SIG-M5 treated with dmso at 0.1 percent for 504 hours (cell line): Measurements from ENCODE around the gene UBTD1.

ENCODE experiments used
- DNase-seq: peaks from one replicate; lab custom pipeline; 2025; ENCODE audit not compliant: unreplicated experiment; lab: John Stamatoyannopoulos, UW

The UBTD1 gene

DNA sequence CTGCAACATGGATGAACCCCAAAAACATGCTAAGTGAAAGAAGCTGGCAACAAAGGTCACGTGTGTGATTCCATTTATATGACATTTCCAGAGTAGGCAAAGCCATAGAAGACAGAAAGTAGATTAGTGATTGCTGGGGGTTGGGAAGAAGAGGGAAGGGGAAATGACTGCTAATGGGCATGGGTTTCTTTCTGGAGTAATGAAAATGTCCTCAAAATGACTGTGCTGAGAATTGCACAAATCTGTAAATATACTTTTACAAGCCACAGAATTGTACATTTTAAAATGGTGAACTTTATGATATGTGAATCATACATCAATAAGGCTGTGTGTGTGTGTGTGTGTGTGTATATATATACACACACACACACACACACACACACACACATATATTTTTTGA is 16.3 kb upstream of the UBTD1 start:
- DNase-seq = no peak

DNA sequence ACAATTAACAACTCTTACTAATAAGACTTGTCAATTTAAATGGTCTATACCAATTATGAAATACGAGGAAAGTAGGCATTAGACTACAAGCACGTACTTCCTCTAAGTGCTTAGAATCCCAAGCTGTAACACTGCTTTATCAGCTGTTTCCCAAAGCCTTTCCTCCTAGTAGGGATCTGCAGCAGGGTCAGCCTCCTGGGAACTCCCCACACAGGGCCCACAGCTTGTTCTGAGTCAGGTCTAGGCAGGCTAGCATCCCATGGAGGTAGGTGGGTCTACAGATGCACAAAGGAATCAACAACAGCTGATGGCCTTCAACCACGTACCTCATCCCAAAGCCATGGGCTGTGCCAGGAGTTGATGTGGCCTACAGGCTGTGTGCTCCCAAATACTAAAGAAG is 15.2 kb upstream of the UBTD1 start:
- DNase-seq = no peak

DNA sequence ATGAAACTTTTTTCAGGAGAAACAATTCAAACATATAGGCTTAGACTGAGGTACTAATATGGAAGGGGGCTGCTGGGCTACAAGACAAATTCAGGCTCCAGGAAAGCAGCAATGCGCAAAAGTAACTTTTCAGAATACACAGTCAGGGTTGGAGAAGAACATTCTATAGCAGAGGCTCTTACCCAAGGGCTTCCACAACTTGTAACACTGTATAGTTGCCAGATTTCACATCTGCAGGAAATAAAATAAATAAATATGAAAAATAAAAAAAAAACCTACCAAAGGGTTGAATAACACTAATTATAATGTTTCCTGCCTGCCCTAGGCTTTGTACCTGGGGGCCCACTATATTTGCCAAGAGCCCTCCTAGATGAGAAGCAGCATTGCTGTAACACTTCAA is 14.8 kb upstream of the UBTD1 start:
- no peak for DNase-seq

DNA sequence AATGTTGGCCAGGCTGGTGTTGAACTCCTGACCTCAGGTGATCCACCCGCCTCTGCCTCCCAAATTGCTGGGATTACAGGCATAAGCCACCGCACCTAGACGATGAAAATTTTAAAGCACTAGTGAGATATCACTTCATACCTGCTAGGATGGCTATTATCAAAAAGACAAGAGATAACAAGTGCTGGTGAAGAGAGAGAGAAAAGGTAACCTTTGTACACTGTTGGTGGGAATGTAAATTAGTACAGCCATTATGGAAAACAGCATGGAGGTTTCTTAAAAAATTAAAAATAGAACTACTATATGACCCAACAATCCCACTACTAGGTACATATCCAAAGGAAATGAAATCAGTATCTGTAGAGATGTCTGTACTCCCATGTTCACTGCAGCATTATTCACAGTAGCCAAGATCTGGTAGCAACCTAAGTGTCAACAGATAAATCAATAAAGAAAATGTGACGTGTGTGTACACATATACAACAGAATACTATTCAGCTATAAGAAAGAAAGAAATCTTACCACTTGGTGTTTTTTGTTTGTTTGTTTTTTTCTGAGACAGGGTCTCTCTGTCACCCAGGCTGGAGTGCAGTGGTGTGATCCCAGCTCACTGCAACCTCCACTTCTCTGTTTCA is 13.0 kb upstream of the UBTD1 start:
- no peak for DNase-seq

DNA sequence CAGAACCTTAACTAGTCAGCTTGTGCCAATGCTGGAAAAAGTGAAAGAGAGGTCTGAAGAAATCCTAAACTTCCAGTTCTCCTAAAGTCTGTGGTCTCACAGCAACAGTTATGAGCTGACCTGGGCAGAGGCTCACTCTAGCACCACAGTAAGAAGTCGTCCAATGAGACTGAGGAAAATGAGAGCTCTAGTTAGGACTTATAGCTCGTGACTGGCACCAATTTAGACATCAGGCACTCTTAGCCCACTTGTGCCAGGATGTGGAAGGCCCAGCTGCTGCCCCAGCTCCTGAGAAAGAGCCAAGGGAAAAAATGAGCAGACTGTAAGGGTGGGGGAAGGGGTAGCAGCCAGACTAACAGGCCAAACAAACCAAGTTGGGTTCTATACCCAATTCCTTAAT is 8.1 kb upstream of the UBTD1 start:
- no peak for DNase-seq

DNA sequence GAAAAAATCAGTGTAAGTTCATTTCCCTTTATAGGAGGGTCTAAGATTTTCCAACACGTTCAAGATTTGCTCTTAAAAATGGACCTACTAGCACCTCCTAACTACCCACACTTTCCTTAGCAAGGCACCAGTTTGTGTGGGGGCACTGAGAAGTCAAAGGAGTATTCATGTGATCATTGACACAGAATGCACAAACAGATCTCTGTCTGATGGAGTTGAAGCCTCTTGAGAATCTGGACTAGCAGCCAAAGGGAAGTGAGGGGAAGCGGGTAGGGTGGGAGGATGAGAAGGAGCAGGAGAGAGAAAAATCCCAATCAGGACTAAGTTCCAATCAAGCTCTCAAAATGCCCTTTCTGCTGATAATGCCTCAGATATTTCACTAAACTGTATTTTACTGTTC is 4.6 kb upstream of the UBTD1 start:
- DNase-seq = no peak

DNA sequence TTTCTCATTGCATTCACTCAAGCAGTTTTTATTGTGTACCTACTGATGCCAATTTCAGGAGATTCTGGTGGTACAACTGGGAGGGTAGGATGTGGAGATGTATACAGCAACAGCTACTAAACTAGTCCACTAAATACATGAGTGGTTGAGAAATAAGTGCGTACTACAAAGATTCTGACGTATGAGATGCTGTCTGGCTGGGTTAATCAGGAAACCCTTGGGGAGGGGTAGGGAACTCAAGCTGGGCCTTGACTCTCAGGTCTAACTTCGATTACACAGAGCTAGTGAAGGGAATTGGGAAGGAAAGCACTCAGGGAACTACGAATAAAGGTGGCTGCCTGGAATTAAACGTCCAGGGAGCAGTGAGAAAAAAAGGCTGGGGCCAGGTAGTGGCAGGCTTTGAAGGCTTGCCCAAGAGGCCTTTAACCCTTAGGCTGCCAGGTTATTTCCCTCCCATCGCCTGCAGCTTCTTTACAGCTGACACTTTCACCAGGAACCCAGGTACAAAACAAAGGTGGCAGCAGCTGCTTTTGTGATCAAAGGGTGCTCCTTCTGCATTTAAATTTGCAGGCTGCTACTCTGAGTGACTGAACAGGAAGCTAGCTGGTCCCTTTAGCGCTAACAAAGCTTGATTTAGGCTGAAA is 3.7 kb upstream of the UBTD1 start:
- no peak for DNase-seq

DNA sequence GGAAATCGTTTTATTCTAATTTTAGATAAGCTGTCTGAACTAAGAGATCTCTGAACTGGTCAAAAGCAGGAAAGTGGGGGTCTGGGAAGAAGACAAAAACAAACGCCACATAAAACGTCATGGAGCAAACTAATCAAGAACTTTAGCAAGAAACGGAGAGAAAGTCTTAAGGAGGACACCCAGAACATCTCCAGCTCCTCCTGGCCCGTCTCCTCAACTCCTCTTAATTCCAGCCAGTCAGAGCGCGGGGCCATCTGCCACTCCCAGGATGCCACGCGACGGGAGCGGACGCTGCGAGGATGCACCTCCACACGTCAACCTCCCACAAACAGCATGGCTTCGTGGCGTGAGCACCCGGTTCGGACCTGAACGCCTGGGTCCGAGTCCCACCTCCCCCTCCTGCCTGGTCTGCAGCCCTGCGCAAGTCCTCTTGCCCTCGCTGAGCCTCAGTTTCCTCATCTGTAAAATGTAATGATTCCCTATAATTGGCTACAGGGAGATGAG is 1.1 kb upstream of the UBTD1 start:
- peak; percentile 74 for DNase-seq

DNA sequence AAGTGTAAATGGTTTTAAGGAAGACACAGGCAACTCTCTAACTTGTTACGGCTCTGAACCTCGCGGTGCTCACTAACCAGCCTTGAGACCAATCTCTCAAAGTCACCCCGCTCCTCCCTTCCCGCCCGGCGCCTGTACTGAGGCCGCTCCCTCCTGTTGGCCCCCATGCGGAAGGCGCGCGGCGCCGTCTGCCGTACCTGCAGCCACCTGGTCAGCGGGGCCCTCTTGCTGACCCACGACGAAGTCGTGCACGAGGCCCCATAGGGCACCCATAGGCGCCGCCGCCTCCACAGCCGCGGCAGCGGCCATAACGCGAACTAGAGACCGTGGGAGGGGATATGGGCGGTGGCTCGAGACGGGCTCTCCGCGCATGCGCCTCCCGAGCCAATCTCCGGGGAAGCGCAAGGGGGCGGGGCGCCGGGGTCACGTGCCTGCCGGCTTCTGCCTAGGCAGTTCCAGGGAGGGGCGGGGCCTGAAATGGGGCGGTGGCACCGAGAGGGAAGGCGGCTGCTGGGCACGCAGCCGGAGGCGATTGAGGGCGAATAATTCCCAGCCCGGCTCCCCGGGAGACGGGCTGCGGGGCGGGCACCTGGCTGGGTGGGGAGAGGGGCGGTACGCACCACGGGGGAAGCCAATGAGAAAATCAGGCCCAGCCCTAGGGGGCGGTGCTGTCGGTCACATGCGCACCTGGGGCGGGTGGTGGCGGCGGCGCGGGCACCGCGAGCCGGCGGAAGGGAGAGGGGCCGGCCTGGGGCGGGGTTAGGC is 466 bp upstream of the UBTD1 start, which contains the start of gene MMS19:
TSS of gene MMS19 (minus strand) at position 347 of the 765 bp plus-strand sequence. CDS start at position 309, 38 bp downstream.
- peak; percentile 95 for DNase-seq

DNA sequence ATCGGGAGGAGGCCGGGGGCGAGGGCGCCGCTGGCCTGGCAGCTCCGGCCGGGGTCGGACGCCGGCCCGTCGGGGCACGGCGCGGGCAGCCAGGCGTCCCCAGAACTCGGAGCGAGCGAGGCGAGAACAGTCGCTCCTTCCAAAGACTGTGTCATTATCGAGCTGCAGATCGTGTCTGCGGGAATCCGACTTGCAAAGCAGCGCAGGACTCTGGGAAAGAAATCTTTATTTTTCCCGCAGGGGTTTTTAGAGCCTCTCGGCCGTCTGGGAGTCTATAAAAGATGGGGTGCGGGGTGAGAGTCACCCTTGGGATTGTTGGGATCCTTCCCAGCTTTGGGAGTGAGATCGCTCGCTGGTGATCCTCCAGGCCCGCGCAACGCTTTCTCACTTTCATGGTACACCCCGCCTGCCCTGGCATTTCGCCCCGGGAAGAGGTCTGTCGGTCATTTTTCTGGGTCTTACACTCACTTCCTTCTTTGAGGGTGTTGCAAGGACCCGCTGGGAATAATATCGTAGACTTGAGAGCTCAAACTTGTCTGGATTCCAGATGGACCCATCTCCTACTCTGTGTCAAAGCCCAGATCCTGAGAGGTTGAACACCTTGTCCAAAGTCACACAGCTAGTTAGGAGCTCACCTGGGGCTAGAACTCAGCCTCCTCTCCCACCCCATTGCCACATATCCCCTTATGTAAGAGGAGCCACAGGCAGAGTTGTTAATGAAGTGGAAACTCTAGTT is 1.0 kb downstream of the UBTD1 start:
- peak; percentile 46 for DNase-seq

DNA sequence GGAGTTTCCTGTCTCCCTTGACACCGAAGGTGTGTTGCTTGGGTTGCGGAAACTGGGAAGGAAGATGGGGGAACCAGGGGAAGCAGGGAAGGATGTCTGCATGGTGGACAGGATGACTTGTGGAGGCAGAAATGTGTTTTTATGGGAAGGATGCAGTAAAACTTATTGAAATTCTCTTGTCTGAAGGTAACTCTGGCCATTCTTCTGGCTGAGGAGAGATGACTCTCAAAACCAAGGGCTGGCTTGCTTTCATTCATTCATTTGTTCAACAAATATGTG is 1.5 kb downstream of the UBTD1 start:
- no peak for DNase-seq

DNA sequence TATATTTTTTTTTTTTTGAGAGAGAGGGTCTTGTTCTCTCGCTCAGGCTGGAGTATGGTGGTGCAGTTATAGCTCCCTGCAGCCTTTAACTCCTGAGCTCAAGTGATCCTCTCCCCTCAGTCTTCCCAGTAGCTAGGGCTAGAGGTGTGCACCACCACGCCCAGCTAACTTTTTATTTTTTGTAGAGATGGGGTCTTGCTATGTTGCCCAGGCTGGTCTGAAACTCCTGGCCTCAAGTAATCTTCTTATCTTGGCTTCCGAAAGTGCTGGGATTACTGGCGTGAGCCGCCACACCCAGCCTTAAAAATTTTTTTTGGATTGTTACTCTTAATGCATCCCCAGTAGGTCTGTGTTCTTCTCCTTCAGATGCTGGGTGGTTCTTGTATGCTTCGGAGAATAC is 4.2 kb downstream of the UBTD1 start:
- DNase-seq = no peak

DNA sequence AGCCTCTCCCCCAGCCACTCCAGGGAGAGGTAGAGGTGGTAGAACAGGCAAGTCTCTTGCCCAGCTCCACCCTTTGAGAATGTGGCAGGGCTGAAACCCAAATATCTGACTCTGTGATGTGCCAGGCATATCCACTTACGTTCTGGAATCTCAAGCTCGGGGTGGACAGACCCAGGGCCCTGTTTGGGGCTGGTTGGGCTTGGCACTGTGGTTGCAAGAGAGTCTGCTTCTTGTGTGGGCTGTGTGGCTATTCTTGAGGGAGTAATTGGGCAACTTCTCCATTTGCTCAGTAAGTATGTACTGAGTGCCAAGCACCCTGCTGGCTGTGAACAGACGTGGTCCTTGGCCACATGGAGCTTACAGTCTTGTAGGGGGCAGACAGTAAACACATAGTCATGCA is 4.7 kb downstream of the UBTD1 start:
- DNase-seq = no peak

DNA sequence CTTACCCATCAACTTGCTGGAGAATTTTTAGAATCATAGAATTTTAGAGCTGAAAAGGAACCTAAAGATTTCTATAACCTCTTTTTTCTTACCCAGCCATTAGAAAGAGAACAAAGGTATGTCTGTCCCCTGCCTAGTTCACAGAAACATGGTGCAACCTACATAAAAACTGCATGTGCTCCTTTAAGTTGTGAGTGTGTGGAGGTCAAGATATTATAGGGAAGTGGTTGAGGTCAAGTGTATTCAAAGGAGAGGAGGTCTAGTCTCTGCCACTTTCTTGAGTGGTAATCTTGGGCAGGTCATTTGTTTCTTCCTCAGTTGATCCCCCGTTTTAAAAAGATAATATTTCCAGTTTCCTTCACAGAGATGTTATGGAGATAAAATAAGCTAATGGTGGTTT is 6.4 kb downstream of the UBTD1 start:
- no peak for DNase-seq

DNA sequence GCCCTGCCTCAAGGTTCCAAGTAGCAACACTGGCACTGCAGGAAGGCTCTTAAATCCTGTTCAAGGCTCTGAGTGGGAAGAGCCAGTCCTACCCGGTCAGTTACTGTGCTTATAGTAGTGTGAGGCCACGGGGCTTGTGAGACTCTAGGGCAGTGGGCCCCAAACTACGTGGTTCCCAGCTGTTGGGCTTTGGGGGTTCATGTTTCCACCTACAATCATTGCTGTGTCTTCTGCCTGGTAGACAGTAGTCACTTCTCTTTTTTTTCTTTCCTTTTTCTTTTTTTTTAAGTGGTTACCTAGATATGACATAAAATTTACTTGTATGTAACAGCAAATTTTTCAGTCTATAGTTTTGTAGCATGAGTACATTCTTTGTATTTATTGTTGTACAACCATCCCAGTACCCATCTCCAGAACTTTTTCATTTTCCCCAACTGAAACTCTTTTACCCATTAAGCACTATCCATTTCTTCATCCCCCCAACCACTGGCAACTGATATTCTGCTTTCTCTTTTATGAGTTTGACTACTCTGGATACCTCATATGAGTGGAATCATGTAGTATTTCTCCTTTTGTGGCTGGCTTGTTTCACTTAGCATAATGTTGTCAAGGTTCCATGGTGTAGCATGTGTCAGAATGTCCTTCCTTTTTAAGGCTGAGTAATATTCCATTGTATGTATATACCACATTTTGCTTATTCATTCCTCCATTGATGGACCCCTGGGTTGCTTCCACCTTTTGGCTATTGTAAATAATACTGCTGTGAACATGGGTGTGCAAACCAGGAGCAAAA is 7.7 kb downstream of the UBTD1 start:
- no peak for DNase-seq

DNA sequence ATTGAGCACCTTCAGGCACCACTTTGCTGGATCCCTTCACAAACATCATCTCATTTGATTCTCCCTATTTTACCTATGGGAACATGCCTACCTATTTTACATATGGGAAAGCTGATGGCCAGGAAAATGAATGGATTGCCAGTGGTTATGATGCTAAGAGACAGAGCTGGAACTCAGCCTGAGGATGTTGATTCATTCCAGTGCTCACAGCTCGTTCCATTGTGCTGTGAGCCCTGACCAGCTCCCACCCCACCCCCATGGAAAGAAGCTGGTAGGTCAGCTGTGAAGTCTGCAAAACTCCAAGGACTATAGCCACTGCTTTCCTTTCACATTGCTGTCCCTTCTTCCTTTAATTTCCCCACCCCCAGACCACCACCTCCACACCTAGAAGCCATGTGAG is 9.6 kb downstream of the UBTD1 start:
- DNase-seq = no peak

DNA sequence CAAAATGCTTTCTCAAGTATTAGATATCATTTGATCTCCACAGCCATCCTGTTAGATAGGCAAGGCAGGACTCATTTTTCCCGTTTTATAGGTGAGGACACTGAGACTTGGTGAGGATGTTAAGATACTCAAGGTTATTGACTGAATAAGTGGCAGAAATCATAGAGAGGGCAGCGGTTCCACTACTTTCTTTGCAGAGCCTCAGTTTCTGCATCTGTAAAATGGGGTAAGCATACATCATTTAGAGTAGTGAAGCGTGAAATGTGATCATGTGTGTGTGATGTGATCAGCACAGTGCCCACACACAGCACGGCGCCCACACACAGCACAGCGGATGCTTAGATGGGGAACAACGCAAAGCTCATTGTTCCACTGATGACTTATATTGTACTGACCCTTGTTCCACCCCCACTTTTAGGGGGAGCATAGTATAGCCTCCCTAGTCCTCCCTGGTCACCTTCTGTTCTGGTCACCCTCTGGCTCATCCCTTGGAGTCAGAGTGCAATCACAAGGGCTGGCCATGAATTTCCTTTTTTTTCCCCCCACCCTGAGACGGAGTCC is 10.5 kb downstream of the UBTD1 start:
- DNase-seq = no peak

DNA sequence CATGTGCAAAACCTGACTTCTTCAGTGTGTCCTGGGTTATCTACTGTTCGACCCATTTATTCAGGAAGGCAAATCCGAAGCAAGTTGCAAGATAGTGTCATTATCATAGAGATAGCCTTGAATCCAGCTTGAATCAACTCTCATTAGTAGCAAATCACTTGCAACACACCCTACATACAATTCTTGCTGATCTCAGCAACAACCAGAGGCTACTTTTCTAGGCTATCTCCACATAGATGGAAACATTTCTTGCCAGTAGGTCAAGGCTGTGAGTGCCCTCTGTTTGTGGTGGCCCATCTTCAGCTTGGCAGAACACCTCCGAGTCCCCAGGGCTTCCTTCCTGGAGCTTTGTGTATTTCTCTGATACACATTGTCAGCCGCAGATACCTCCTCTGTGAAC is 12.0 kb downstream of the UBTD1 start:
- DNase-seq = no peak

DNA sequence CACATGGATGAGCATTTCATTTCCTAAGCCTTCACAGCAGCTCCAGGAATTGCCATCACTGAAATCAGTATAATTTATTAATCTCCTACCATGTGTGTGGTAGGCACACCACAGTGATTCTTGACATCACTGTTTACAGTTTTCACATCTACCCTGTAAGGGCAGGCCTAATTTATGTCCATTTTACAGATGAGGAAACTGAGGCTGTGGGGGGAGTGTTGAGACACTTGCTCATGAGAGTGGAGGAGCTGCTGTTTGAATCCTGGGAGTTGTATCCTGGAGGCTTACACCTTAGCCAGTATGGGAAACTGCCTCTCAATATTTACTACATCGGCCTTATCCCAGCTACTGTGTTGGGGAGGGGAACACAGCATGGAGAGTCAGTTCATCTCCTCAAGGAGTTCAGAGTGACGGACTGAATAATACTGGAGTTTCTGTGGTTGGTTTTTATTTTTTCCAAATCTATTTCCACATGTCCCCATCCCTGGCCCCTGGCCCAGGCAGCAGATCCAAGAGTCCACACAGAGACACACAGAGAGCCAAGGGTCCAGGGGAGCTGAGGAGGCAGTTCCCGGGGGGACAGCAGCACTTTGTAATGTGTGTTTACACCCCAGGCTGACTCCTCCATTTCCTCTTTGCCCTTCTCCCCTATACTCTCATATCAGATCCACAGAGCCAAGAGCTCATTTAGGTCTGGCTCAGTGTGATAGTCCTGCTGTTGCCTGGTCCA is 13.2 kb downstream of the UBTD1 start:
- DNase-seq = no peak

DNA sequence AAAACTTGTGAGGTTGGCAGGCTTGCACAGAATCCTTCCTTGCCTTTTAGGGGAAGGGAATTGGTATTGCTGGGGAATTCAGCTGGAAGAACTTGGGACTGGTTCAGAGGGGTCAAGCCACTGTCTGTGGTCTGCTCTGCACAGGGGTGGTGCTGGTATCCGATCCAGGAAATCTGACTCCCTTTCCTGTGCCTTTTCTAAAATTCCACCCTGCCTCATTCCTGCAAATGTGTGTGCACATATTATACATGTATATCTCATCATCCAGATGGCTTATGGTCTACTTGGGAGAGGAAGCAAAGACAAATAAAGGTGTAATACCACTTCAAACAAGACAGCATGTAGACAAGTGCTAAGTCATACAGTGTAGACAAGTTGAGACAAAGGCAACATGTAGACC is 14.3 kb downstream of the UBTD1 start:
- DNase-seq = no peak
